DND-41 (cell line): ENCODE data around the gene FZD4.

ENCODE experiments used
- ATAC-seq: fragments of 200-7000 bp; cut with Tn5 transposase; 3 replicates; pipeline ENCODE4 v1.9.1; 2021; ENCODE audit warnings: low read depth; ENCODE audit not compliant: insufficient read depth
- DNase-seq: peaks from one replicate; pipeline ENCODE4 v3.0.0-alpha.2; 2020
- H2AFZ ChIP-seq: 2 replicates; pipeline ENCODE4 v1.6.0; 2012; ENCODE audit warnings: low read depth, low read length
- H3K27ac ChIP-seq: 2 replicates; pipeline ENCODE4 v1.5.1; 2012; ENCODE audit warnings: low read length, inconsistent platforms
- H3K27me3 ChIP-seq: fragments of 200-600 bp; sonication (generic); 2 replicates; pipeline ENCODE4 v1.6.0; 2012; ENCODE audit warnings: low read length, mild to moderate bottlenecking, inconsistent platforms; ENCODE audit not compliant: insufficient read depth, poor library complexity
- H3K36me3 ChIP-seq: 2 replicates; pipeline ENCODE4 v1.5.1; 2012; ENCODE audit warnings: low read length, inconsistent platforms; ENCODE audit not compliant: insufficient read depth
- H3K4me1 ChIP-seq: 2 replicates; pipeline ENCODE4 v1.5.1; 2012; ENCODE audit warnings: mild to moderate bottlenecking, low read length; ENCODE audit not compliant: insufficient read depth
- H3K4me2 ChIP-seq: 2 replicates; pipeline ENCODE4 v1.6.0; 2012; ENCODE audit warnings: mild to moderate bottlenecking, moderate library complexity, low read length, inconsistent platforms; ENCODE audit not compliant: insufficient read depth
- H3K4me3 ChIP-seq, 2 experiments: fragments of 200-600 bp in 1 of 2; shearing (Covaris generic) in 1 of 2; 2 replicates each; pipeline ENCODE4 v1.5.1; 2012 to 2016; ENCODE audit warnings: inconsistent platforms in 2 of 2, low read length in 2 of 2, mild to moderate bottlenecking in 2 of 2, low read depth in 1 of 2, moderate library complexity in 1 of 2
- H3K79me2 ChIP-seq: 2 replicates; pipeline ENCODE4 v1.6.0; 2012; ENCODE audit warnings: low read length, inconsistent platforms; ENCODE audit not compliant: insufficient read depth
- H3K9ac ChIP-seq: 2 replicates; pipeline ENCODE4 v1.6.0; 2012; ENCODE audit warnings: low read depth, mild to moderate bottlenecking, inconsistent platforms, low read length, moderate library complexity
- H3K9me3 ChIP-seq: 2 replicates; pipeline ENCODE4 v1.5.1; 2012; ENCODE audit warnings: low read length, moderate library complexity, mild to moderate bottlenecking, inconsistent platforms; ENCODE audit not compliant: insufficient read depth, severe bottlenecking
- H4K20me1 ChIP-seq: 2 replicates; pipeline ENCODE4 v1.6.0; 2012; ENCODE audit warnings: low read length; ENCODE audit not compliant: insufficient read depth
- CTCF ChIP-seq: IDR thresholded peaks from 2 replicates; pipeline ENCODE4 v1.5.1; 2012; ENCODE audit warnings: borderline replicate concordance, low read length, moderate library complexity, mild to moderate bottlenecking; ENCODE audit not compliant: poor library complexity, severe bottlenecking; ENCODE audit errors: extremely low read depth
- EZH2 ChIP-seq: IDR thresholded peaks from 3 replicates; pipeline ENCODE4 v1.6.1; 2012; ENCODE audit warnings: borderline replicate concordance, low read depth, mild to moderate bottlenecking, moderate library complexity, low read length, inconsistent platforms; ENCODE audit not compliant: severe bottlenecking

FZD4 gene

GRCh38 chr11:86957976-86958646 is 2.9 kb upstream of the FZD4 start:
- Histone ChIP-seq H3K4me2 (no peak overlapping the region), H3K9me3 (no peaks in the 10 kb centered on the region), H3K27ac (no peak overlapping the region), H2AFZ (no peak overlapping the region), H3K36me3 (no peaks in the 10 kb centered on the region), H4K20me1 (no peaks in the 10 kb centered on the region), H3K27me3 (peaks cover 6% of the 10 kb centered on the region), H3K4me3 (no peak overlapping the region), H3K4me1 (no peaks in the 10 kb centered on the region), H3K79me2 (no peaks in the 10 kb centered on the region), H3K9ac (no peak overlapping the region)
- no peak for ATAC-seq
- DNase-seq, result no peak
- TF ChIP-seq CTCF, result no peak
- TF ChIP-seq EZH2, result no peak

GRCh38 chr11:86956905-86957195 is 1.7 kb upstream of the FZD4 start:
- Histone ChIP-seq H2AFZ (no peak overlapping the region), H3K27me3 (peaks cover 9% of the 10 kb centered on the region), H3K4me3 (no peak overlapping the region), H3K4me1 (no peaks in the 10 kb centered on the region), H3K27ac (no peak overlapping the region), H4K20me1 (no peaks in the 10 kb centered on the region), H3K36me3 (no peaks in the 10 kb centered on the region), H3K4me2 (no peak overlapping the region), H3K9ac (no peak overlapping the region), H3K79me2 (no peaks in the 10 kb centered on the region), H3K9me3 (no peaks in the 10 kb centered on the region)
- DNase-seq, result no peak
- TF ChIP-seq CTCF (no peak), EZH2 (no peak)
- no peak for ATAC-seq

GRCh38 chr11:86955111-86955360 is 159 bp downstream of the FZD4 start:
- no peaks in the 10 kb centered on the region for H3K79me2 ChIP-seq

More at GRCh38 chr11:86955111-86955360, 159 bp downstream of the FZD4 start:
- Histone ChIP-seq H4K20me1 (no peaks in the 10 kb centered on the region), H2AFZ (no peak overlapping the region), H3K27ac (no peak overlapping the region), H3K4me2 (no peak overlapping the region), H3K4me3 (no peak overlapping the region), H3K36me3 (no peaks in the 10 kb centered on the region), H3K9ac (no peak overlapping the region), H3K4me1 (no peaks in the 10 kb centered on the region), H3K27me3 (peaks cover 16% of the 10 kb centered on the region), H3K9me3 (no peaks in the 10 kb centered on the region)
- TF ChIP-seq EZH2 (no peak), CTCF (no peak)
- ATAC-seq (no peak), DNase-seq (no peak)
